Kidney (tissue), 14 donors: ENCODE data around the gene ATP13A5. TPM values are rescaled to one million over a fixed set of nuclear protein-coding genes. Genes with fewer than 3 reads are reported as not detected.

Experiments used
- DNase-seq, 5 donors: peaks; one replicate each; pipeline ENCODE4 v3.0.0-alpha.2; 2013 to 2020
- FAIRE-seq: peaks from 2 replicates; lab custom pipeline; 2012; peaks lifted over from hg19 to GRCh38; lab: Jason Lieb, UNC
- H3K27ac ChIP-seq, 2 donors: one replicate each; pipeline ENCODE4 v1.7.0; 2013; ENCODE audit warnings: low read depth in 2 of 2, low read length in 2 of 2, inconsistent platforms in 1 of 2
- H3K27me3 ChIP-seq: one replicate; pipeline ENCODE4 v1.7.1; 2013; ENCODE audit warnings: low read length, inconsistent platforms; ENCODE audit not compliant: control insufficient read depth, insufficient read depth
- H3K36me3 ChIP-seq, 3 donors: one replicate each; pipeline versions ENCODE4 v1.7.0 to v1.7.1; 2013; ENCODE audit warnings: low read length in 3 of 3, control low read depth in 1 of 3, inconsistent platforms in 1 of 3; ENCODE audit not compliant: insufficient read depth in 3 of 3, control insufficient read depth in 2 of 3
- H3K4me1 ChIP-seq, 3 donors: one replicate each; pipeline versions ENCODE4 v1.7.0 to v1.7.1; 2013; ENCODE audit warnings: low read length in 3 of 3, inconsistent platforms in 1 of 3, low read depth in 1 of 3; ENCODE audit not compliant: control insufficient read depth in 2 of 3, insufficient read depth in 2 of 3
- H3K4me3 ChIP-seq, 3 donors: one replicate each; pipeline versions ENCODE4 v1.7.0 to v1.8.1; 2013; ENCODE audit warnings: low read length in 3 of 3, control low read depth in 1 of 3, inconsistent platforms in 1 of 3
- H3K9ac ChIP-seq, 3 donors: one replicate each; pipeline versions ENCODE4 v1.7.0 to v1.7.1; 2013; ENCODE audit warnings: low read length in 3 of 3, control low read depth in 1 of 3, inconsistent platforms in 1 of 3
- H3K9me3 ChIP-seq, 3 donors: one replicate each; pipeline versions ENCODE4 v1.7.0 to v1.7.1; 2013; ENCODE audit warnings: low read length in 3 of 3, control low read depth in 1 of 3, inconsistent platforms in 1 of 3; ENCODE audit not compliant: control insufficient read depth in 2 of 3, insufficient read depth in 1 of 3
- intact Hi-C: fragments of 100-400 bp; cut with DNase I; formaldehyde crosslinking; loops from one replicate; pipeline ENCODE4 v1.11.1; 2022
- polyA plus RNA-seq: library from polyadenylated mRNA; stranded (reverse); fragments of 350-450 nt; fragmentation: Illumina TruSeq; extraction: RNeasy Lipid Tissue Mini Kit (QIAGEN cat#74804); gene quantifications from one replicate; pipeline ENCODE4 v1.2.3, GENCODE V29; 2014; ENCODE audit warnings: low read depth, low replicate concordance; ENCODE audit not compliant: insufficient read depth
- total RNA-seq: library from RNA; stranded (reverse); fragmentation: NEBNext Ultra II Directional; extraction: Animal tissue kit (Norgen Biotek cat#: 25700); gene quantifications from one replicate; pipeline ENCODE4 v1.2.1, GENCODE V29; 2021
- TF ChIP-seq, protein P1 (sequence below): IDR thresholded peaks from 3 replicates; pipeline ENCODE4 v1.5.1; 2012; ENCODE audit warnings: mild to moderate bottlenecking, moderate library complexity, borderline replicate concordance; ENCODE audit not compliant: insufficient read depth; ENCODE audit errors: extremely low read depth
- donor health status: control.
- donor health status: control.
- donor health status: control.
- donor health status: control.
- donor health status: control.
- donor health status: DM: yes; HTN: yes; CAD: no.
- donor health status: Normal renal cell carcinoma (clear cell type).

ATP13A5 gene
- total and polyA plus RNA-seq, 2 donors from 2014 or later, result not detected

GRCh38 chr3:193248848-193249468 lies 129.6 kb downstream of the ATP13A5 start:
- H3K9ac ChIP-seq, result no peak overlapping the region
- FAIRE-seq (no peak), DNase-seq (no peak)
- no peaks in the 10 kb centered on the region for H3K36me3 ChIP-seq
- peaks cover 0 to 13% (median 5%) of the 10 kb centered on the region in 3 donors for H3K9me3 ChIP-seq
- intact Hi-C loops, result no loop called here
- no peak overlapping the region for H3K27ac ChIP-seq
- TF ChIP-seq, protein P1, sequence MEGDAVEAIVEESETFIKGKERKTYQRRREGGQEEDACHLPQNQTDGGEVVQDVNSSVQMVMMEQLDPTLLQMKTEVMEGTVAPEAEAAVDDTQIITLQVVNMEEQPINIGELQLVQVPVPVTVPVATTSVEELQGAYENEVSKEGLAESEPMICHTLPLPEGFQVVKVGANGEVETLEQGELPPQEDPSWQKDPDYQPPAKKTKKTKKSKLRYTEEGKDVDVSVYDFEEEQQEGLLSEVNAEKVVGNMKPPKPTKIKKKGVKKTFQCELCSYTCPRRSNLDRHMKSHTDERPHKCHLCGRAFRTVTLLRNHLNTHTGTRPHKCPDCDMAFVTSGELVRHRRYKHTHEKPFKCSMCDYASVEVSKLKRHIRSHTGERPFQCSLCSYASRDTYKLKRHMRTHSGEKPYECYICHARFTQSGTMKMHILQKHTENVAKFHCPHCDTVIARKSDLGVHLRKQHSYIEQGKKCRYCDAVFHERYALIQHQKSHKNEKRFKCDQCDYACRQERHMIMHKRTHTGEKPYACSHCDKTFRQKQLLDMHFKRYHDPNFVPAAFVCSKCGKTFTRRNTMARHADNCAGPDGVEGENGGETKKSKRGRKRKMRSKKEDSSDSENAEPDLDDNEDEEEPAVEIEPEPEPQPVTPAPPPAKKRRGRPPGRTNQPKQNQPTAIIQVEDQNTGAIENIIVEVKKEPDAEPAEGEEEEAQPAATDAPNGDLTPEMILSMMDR, result no peak
- H3K4me3 ChIP-seq, result no peak overlapping the region
- no peaks in the 10 kb centered on the region for H3K4me1 ChIP-seq
- H3K27me3 ChIP-seq, result no peaks in the 10 kb centered on the region

DNA sequence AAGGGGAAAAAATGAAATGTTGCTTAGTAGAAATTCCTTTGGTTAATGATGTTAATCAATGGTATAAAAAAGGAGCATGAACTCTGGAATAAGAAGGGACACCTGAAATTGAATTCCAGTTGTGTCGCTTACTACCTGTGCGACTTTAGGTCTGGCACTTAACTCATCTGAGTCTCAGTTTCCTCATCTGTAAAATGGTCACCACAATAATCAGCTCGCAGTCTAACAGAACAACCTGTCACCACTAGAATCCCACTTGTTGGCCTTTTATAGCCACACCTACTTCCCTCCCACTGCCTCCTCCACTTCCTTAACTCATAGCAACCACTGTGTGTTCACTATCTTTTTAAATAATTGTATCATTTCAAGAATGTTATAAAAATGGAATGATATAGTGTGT lies 135.0 kb downstream of the ATP13A5 start:
- Histone ChIP-seq H3K4me1 (no peaks in the 10 kb centered on the region), H3K27ac (no peak overlapping the region), H3K36me3 (no peaks in the 10 kb centered on the region), H3K27me3 (no peaks in the 10 kb centered on the region), H3K9ac (no peak overlapping the region), H3K4me3 (no peak overlapping the region), H3K9me3 (peaks cover 0 to 7% (median 0%) of the 10 kb centered on the region in 3 donors)
- TF ChIP-seq, protein P1, result no peak
- FAIRE-seq, result no peak
- no peak for DNase-seq
- intact Hi-C loops, result no loop called here

- Histone ChIP-seq H3K9ac (no peak overlapping the region), H3K4me3 (peak overlapping the region in 2 of 3 donors; percentile 6 to 44), H3K27ac (no peak overlapping the region), H3K4me1 (no peaks in the 10 kb centered on the region), H3K9me3 (no peaks in the 10 kb centered on the region), H3K36me3 (no peaks in the 10 kb centered on the region), H3K27me3 (no peaks in the 10 kb centered on the region)
- intact Hi-C loops, result no loop called here
- FAIRE-seq, result no peak
- peak in 1 of 5 donors; percentile 4 for DNase-seq
- TF ChIP-seq, protein P1, result no peak
Observed at GRCh38 chr3:193241716-193242115, 136.8 kb downstream of the ATP13A5 start.
